HG02943 (cell line): ENCODE measurements around the gene GBA2.

Experiments used
- ATAC-seq: cut with Tn5 transposase; IDR thresholded peaks from one replicate; pipeline ENCODE4 v1.9.1; 2021; ENCODE audit warnings: mild to moderate bottlenecking, low read depth, moderate library complexity; ENCODE audit not compliant: unreplicated experiment

Gene GBA2

DNA sequence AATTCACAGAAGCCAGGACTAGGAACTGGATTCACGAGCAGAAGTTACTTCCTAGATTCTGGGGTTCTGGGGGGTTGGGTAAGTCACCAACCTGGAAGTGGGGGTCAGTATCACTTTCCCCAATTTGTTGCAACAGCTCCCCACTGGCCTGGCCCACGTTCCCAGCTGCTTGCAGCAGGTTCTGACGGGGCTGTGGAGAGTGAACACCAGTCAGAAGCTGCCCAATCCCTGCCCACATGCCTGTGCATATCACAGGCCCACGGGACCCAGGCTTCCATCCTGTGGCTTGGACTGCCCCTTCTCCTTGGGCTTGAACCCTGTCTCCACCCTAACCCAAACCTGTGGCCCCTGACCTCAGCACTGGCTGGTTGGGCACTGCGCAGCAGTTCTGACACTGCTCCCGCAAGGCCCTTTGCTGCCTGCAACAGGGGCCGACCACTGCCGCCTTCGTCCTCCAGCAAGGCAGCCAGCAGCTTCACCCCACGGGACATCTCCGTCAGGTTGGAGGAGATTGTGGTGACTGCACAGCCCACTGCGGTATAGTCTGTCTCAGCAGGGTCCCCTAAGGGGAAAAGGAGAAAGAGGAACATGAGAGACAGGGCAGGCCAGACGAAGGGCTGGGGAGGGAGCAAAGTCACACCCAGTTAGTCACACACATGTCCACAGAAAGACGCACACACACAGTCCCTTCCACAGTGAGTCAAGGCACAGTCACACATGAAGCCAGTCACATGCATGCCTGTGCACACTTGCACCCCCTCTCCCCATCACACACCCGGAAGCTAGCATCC is 30.1 kb downstream of the GBA2 start:
- no peak for ATAC-seq

DNA sequence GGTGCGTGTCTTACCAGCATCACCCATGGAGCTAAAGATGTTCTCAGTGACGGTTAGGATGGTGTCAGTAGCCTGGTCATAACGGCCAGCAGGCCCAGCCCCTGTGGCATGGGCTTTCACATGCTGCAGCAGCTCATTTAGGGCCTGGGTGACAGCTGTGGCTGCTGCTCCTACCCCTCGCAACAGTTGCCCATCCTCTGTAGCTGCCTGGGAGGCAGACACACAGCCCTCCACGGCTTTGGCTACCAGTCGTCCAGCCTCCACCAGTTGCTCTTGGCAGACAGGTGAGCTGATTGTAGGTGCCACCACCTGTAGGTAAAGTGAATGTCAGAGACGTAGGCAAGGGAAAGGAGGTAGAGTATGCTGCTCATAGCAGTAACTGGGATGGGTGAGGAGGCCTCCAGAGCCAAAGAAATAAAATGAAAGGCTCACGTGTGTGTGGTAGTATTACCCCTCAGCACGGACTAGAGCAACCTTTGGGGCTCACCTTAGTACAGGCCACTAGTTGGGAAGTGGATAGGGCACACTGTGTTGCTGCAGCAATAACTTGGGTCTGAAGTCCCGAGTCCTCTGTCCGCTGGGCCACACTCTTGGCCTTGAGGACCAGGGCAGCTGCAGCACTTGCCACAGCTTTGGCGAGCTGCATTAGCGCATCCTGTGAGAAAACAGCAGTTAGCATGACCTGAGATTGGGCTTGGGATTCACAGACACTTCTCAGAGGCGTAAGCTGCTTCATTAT is 31.7 kb downstream of the GBA2 start:
- no peak for ATAC-seq

DNA sequence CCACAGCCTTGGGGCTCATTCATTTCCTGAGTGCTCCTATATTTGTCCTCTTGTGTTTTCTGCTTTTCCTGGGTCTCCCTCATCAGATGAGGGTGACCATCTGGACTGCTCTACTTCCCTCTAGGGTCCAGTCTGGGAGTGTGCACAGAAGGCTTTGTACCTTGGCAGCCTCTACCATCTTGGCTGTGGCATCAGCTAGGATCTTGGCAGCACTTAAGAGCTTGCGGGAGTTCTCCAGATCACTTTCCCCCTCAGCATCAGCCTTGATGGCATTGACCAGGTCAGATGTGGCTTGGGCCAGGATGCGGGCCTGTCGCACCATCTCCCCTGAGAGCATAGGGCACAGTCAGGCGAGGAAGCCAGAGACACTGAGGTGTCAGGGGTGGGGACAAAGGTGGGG is 32.8 kb downstream of the GBA2 start:
- ATAC-seq = no peak

DNA sequence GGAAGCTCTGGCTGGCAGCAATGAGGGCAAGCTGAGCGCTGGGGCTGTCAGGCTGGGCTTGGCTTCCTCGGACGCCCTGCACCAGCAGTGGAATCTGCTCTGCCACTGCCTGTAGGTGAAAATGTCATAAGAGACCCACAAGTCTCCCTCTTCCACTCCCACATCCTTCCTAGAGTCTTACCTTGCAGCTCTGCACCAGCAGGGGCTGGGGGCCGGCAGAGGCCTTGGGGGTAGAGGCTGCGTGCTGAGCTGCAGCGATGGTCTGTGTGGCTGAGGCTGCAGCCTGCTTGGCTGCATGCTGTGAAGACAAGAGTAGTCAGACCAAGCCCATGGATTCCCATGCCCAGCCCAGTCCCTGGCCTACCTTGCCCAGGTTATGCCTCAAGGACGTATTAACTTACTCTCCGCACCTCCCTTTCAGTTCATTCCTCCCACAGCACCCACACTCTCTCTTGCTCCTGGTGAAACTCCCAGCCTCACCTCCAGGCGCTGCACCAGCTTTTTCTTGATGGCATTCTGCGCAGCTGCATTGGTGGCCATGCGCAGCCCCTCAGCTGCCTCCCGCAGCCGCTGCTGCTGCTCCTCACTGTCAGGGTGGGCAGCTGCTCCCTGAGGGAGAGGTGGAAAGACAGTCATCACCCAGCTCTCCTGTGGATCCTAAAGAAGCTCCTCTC is 34.3 kb downstream of the GBA2 start:
- no peak for ATAC-seq

DNA sequence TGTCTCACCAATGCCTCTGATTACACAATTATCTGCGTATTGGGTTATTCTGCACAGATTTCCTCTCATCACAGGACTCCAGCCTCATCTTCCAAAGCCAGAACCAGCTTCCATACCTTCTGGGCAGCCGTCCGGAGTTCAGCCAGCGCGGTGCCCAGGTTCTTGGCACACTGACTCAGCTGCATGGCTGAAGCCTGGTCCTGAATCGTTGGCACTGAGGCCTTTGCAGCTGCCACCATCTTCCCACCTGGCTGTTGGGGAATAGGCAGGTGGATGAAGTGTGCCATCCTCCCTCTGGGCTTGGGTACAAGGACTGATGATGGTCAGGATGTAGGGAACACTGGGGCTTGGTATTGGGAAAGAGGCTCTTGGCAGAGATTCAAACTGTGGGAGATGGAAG is 34.9 kb downstream of the GBA2 start:
- ATAC-seq = no peak

DNA sequence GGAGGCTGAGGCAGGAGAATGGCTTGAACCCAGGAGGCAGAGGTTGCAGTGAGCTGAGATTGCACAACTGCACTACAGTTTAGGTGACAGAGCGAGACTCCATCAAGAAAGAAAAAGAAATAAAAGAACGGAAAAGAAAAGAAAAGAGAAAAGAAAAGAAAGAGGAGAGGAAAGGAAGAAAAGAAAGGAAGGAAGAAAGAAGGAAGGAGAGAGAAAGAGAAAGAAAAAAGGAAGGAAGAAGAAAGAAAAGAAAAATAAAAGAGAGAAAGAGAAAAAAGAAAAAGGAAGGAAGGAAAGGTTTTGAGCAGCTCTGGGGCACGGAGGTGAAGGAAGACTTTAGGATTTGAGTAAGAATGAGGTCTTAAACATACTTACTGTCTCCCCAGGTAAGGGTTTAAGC is 35.5 kb downstream of the GBA2 start:
- ATAC-seq = no peak

DNA sequence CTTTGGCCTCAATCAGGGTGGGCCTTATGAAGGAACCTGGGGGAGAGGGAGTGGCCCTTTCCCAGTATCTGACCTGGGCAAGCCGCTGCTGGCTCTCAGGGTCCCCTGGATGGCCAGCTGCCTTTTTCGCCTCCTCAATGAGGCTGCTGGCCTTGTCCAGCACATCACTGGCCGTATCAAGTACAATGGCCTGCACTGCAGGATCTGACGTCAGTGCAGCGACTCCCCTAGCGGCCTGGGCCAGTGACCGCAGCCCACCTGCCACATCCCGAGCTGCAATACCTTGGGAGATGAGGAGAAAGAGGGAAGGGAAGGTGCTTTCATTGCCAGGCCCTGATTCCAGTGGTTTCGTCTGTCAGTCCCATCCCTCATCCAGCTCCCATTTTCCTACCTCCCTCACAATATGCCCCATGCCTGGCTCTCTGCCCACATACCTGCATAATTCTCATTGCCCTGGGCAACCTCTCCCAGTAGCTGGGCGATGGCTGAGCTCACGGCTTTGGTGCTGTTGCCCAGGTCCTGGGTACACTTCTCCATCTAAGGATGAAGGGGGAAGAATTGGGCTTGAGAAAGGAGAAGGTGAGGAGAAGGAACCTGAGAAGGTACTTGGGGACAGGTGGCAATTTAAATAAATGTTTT is 36.1 kb downstream of the GBA2 start:
- ATAC-seq = no peak

DNA sequence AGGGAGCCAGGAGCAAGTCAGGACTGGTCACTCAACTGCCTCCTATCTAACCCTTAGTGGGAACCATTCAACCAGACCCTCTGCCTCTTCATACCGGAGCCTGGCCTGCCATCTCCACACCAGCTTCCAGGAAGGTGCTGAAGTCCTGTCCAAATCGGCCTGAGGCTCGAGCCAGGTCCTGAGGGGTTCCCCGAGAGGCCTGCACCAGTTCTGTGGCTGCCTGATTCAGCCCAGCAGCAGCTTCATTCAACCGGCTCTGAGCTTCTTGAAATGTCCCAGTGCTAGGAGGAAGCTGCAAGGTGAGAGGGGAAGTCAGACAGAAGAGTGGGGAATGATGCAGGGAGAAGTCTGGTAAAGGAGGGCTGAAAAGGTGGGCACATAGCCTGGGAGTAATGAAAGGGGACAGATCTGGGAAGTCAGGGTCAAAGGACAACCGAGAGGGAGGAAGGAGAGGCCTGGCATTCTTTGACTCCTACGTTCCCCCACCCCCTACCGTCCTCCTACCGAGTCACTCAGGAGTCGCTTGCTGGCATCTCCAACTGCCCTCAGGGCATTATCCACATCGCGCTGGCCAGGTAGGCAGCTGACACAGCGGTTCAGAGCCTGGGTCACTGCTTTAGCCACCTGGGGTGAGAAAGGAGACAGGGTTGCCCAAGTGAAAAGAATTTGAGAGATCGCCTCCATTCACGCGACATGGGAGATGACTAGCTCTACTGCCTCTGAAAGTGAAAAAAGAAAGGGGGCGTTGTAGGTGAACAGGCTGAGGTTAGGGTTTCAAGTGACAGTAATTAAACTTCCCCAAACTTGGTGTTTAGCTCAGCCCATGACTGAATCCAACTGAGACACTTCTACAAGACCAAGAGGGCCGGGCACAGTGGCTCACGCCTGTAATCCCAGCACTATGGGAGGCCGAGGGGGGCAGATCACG is 37.3 kb downstream of the GBA2 start:
- no peak for ATAC-seq

DNA sequence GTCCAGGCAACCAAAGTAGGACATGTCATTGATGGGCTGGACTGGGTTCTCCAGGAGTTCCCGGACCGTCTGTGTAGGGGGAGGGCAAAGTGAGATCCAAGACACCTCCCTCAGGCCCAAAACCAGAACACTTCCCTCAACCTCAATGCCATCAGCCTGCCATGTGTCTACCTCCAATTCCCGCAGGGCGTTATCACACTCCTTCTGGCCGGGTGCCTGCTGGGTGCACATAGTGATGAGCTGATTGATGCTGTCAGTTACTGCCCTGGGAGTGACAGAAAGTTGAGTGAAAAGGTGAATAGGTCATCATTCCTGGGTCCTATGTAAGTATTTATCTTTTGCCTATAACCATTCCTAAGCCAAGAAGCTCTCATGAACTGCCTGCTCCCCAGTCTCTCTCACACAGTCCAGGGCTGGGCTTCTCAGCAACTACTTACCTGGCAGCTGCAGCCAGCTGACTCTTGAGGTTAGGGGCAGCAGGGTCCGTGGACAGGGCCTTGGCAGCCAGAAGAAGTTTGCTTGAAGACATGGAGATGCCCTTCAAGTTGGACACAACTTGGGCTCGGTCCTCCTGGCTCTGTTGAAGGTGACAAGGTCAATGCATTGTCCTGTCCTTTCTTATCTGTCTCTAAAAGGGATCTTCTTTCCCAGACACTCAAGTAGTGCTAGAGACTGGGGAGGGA is 38.1 kb downstream of the GBA2 start:
- ATAC-seq = no peak

DNA sequence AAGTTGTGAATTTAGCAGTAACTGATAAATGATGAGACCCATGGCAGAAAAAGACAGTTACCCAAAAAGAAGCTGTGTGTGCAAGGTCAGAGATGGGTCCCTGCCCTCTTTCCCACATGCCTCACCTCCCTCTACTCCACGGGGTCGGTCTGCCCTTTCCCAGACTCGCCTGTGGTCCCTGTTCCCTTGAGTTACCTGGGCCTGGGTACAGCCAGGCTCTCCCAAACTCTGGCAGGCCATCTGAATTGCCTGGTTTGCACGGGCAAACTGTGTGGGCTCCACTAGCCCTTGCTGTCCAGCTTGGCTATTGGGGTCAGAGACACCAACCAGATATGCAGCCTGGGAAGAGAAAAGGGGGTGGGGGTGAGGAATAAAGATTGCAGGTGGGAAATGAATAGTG is 40.9 kb downstream of the GBA2 start:
- no peak for ATAC-seq

DNA sequence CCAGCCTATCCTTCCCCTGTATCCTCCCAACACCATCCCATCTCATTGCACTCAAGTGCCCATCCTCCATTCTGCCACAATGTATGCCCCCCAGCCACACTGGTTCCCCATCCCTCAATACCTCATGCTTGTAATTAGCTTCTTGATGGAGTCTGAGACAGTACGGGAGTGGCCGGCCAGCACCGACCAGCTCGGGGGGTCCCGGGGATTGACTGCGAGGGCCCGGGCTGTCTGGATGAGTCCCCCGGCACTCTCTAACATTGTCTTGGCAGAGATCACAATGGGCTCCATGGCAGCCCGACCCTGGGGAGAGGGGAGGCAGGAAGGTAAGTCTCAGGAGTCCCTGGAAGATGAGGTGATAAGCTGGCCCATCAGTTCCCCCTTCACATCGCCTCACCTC is 42.1 kb downstream of the GBA2 start:
- no peak for ATAC-seq

DNA sequence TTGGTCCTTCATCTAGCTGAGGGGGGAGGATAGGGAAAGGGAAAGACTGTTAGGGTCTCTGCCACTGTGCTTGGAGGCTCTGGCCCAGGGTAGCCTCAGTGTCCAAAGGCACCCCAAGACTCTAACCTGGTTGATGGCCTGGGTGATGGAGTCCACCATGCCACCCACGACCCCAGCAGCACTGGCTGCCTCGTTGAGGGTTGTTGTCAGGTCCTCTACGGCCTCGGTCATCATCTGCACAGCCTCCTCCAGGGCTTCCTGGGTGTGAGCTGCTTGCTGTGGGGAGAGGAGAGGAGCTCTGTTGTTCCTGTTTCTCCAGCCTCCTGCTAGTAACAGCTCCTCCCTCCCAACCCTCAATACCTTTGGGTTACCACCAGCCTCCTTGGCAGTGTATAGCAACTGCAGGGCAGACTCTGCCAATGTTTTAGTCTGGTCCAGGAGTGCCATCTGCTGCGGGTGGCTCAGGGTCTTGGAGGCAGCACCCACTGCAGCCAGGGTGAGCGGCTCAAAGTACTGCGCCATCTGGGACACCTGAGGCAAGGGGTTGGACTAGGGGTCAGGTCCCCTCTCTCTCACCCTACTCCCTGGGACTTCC is 43.1 kb downstream of the GBA2 start:
- ATAC-seq = no peak

DNA sequence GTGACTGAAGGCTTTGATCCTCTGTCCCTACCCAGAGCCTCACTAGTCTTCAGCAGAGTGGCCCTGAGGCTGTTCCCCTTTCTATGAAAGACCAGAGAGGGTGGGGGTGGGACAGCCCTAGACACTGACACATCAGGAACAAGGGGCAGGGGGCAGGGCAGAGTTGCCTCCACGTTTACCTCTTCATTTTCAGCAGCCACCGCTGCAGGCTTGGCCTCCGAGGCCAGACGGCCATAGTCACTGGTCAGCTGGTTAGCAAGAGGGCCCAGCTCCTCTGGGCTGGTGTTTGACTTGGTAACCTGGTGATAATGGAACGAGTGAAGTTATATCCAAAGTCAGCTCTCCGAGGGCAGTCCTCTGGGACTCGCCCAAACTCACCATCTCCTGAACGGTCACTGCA is 43.7 kb downstream of the GBA2 start:
- no peak for ATAC-seq

DNA sequence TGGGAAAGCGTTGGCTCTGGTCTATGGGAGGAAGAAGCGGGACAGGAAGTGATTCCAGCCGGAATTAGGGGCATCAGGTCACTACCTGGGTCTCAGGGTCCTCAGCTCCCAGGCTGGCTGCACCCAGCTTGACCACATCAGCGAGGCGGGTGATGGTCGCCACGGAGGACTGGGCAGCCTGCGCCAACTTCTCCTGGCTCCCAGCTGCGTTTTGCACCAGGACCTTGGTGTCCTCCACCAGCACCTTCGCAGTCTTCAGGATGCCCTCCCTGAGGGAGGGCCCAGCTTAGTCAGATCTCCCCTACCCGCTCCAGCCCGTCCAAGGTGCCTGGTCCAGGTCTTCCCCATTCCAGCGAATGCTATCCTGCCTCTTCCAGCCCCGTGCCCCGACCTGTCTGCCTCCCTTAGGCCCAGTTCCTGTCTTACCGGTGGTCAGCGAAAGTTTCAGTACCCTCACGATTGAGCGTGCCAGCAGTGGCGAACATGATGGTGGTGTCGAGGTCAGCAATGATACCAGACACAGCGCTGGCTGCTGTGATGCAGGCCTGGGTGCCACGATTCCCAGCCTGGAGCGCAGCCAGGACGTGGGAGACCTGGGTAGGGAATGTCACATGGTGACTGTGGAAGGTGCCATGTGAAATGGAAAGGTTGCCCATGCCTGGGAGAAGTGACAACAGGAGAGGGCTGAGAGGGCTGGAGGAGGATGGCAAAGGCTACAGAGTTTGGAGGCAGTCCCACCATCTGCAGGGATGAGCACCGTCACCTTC is 44.9 kb downstream of the GBA2 start:
- no peak for ATAC-seq

DNA sequence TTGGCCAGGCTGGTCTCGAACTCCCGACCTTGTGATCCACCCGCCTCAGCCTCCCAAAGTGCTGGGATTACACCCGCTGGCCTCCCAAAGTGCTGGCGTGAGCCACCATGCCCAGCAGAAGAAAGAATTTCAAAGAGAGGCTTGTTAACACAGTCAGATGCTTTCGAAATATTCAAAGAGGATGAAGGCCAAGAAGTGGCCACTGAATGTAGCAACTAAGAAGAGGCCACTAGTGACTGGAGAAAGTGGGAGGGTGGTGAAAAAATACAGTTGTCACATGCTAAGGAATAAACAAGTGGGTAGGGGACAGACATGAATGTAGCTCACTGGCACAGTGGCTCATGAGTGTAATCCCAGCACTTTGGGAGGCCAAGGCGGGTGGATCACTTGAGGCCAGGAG is 46.3 kb downstream of the GBA2 start:
- no peak for ATAC-seq

DNA sequence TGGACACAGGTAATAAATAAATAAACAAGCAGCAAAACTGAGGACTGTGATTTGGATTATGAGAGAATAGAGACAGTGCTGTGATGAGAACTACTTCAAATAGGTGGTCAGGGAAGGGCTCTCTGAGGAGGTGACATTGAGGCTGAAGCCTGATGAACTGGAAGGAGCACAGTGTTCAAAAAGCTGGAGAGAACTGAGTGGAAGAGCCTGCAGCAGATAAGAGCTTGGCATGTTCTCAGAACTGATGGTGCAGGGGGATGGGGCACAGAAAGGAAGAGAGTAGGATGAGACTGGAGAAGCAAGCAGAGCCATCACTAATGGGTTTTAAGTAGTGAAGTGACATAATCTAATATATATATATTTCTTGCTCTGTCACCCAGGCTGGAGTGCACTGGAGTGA is 48.1 kb downstream of the GBA2 start:
- ATAC-seq = no peak

DNA sequence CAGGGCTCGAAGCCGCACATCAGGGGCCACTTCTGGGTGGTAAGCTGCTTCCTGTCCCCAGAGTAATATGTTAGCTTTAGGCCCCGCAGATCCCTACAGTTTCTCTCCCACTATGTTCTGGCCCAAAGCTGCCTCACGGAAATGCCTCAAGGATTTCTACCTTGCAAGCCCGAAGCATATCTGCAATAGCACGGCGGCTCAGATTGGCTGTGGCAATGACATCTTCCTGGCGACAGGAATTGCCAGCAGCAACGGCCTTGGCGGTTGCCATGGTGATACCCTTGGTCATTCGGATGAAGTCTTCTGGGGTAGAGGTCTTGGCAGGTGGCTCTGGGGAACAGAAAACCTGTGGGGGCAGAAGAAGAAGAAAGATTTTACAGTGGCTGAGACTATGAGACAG is 49.0 kb downstream of the GBA2 start:
- ATAC-seq = no peak

DNA sequence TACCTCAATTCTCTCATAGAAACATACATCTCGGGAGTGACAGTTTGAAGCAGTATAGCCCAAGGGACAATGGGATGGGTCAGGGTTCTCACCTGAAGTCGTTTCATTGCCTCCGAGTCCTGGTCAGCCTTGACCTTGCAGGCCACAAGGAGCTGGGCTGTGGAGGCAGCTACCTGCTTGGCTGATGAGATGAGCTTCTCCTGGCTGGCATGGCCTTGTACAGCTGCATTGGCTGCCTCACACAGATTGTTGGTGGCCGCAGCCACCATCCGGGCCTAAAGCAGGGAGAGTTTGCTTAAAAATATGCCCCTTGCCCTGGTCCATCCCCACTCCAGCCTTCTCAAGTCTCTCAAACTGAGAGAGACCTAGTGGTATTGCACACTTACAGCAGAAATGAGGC is 50.8 kb downstream of the GBA2 start:
- no peak for ATAC-seq
